ENCODE results near the gene PATJ.

The PATJ gene

GRCh38 chr1:61812916-61813315 is 70.6 kb downstream of the PATJ start (continued):
- TF ChIP-seq ZNF488 (tag by site-specific recombination; IDR thresholded peaks at IDR 0.05) (no peak), SCRT1 (tag by site-specific recombination; IDR thresholded peaks at IDR 0.05; ENCODE audit: borderline replicate concordance) (no peak), ZNF157 (tag by site-specific recombination; IDR thresholded peaks at IDR 0.05) (no peak), ZNF416 (tag by site-specific recombination; IDR thresholded peaks at IDR 0.05) (no peak), ZNF274 (IDR thresholded peaks at IDR 0.05; ENCODE audit: low read length) (no peak), ZNF274 (tag by site-specific recombination; IDR thresholded peaks at IDR 0.05; ENCODE audit: borderline replicate concordance) (no peak), ZFP3 (tag by site-specific recombination; IDR thresholded peaks at IDR 0.05; ENCODE audit: low read depth) (no peak), ZNF10 (tag by site-specific recombination; IDR thresholded peaks at IDR 0.05) (no peak), YY1 (tag by site-specific recombination; IDR thresholded peaks at IDR 0.05) (no peak), ZNF266 (tag by site-specific recombination; IDR thresholded peaks at IDR 0.05; ENCODE audit: low read depth) (no peak), GLIS1 (tag by site-specific recombination; IDR thresholded peaks at IDR 0.05) (no peak), ZNF600 (tag by site-specific recombination; IDR thresholded peaks at IDR 0.05) (no peak)

GRCh38 chr1:61816191-61816590 is 73.9 kb downstream of the PATJ start:
- H3K9me3 ChIP-seq (ENCODE audit: control insufficient read depth, insufficient read depth, low read depth, low read length): no peaks in the 10 kb centered on the region
- H3K27ac ChIP-seq (ENCODE audit: extremely low read depth, low read depth, low read length): no peak overlapping the region
- no peak overlapping the region for H3K4me3 ChIP-seq (ENCODE audit: low read depth, low read length)
- no peaks in the 10 kb centered on the region for H3K4me1 ChIP-seq (ENCODE audit: control insufficient read depth, insufficient read depth, low read length)
- CTCF ChIA-PET: no interaction called here
- POLR2A ChIA-PET: no interaction called here
- no peak for TF ChIP-seq CTCF (tag by site-specific recombination; IDR thresholded peaks at IDR 0.05)
- no peak for TF ChIP-seq ZNF48 (tag by site-specific recombination; IDR thresholded peaks at IDR 0.05)
- no peak for TF ChIP-seq ZNF221 (tag by site-specific recombination; IDR thresholded peaks at IDR 0.05; ENCODE audit: borderline replicate concordance)
- no peak for TF ChIP-seq PRDM1 (tag by site-specific recombination; IDR thresholded peaks at IDR 0.05)
- no peak for TF ChIP-seq ZNF280D (tag by site-specific recombination; IDR thresholded peaks at IDR 0.05)
- no peak for TF ChIP-seq MEIS1 (CRISPR knock-in tag; IDR thresholded peaks at IDR 0.05; ENCODE audit: borderline replicate concordance)
- TF ChIP-seq KLF8 (tag by site-specific recombination; IDR thresholded peaks at IDR 0.05): no peak
- peaks cover 0 to 17% of the 10 kb centered on the region in 2 experiments; a peak in 2 of 3 replicates for H3K36me3 ChIP-seq (ENCODE audit: control insufficient read depth in 2 of 2, insufficient read depth in 1 of 2, low read length in 2 of 2)

GRCh38 chr1:61818992-61819391 is 76.7 kb downstream of the PATJ start:
- ChIA-PET POLR2A (no interaction called here), CTCF (no interaction called here)
- no peak overlapping the region for H3K4me3 ChIP-seq (ENCODE audit: low read depth, low read length)
- no peak for TF ChIP-seq ZNF302 (tag by site-specific recombination; IDR thresholded peaks at IDR 0.05; ENCODE audit: low read depth)
- TF ChIP-seq ELK4 (IDR thresholded peaks at IDR 0.05; ENCODE audit: borderline replicate concordance, low read depth, low read length): no peak
- no peak for TF ChIP-seq ZBTB6 (tag by site-specific recombination; IDR thresholded peaks at IDR 0.05)
- no peak for TF ChIP-seq ZNF624 (tag by site-specific recombination; IDR thresholded peaks at IDR 0.05)
- no peak for TF ChIP-seq ZNF280C (tag by site-specific recombination; IDR thresholded peaks at IDR 0.05)

More at GRCh38 chr1:61818992-61819391, 76.7 kb downstream of the PATJ start:
- peaks cover under 1 to 37% of the 10 kb centered on the region in 2 experiments; a peak in 2 of 3 replicates for H3K36me3 ChIP-seq (ENCODE audit: control insufficient read depth in 2 of 2, insufficient read depth in 1 of 2, low read length in 2 of 2)
- no peaks in the 10 kb centered on the region for H3K4me1 ChIP-seq (ENCODE audit: control insufficient read depth, insufficient read depth, low read length)
- H3K27ac ChIP-seq (ENCODE audit: extremely low read depth, low read depth, low read length): no peak overlapping the region
- H3K9me3 ChIP-seq (ENCODE audit: control insufficient read depth, insufficient read depth, low read depth, low read length): no peaks in the 10 kb centered on the region
